Inflammatory macrophage (primary cell): Measurements from ENCODE around the gene XYLT1.

Experiments
- DNase-seq, 2 donors: peaks; one replicate each; pipeline ENCODE4 v3.0.0-alpha.2; 2020 to 2022

The XYLT1 gene

GRCh38 chr16:17396762-17397498, 73.8 kb downstream of the XYLT1 start:
- DNase-seq, result no peak

- DNase-seq, result no peak
Measured at GRCh38 chr16:17395849-17396480, 74.8 kb downstream of the XYLT1 start.

GRCh38 chr16:17392857-17393692, 77.7 kb downstream of the XYLT1 start:
- DNase-seq, result no peak

- no peak for DNase-seq
Measured at GRCh38 chr16:17392127-17392856, 78.5 kb downstream of the XYLT1 start.

GRCh38 chr16:17391715-17392114, 79.0 kb downstream of the XYLT1 start:
- DNase-seq, result no peak

GRCh38 chr16:17389384-17389783, 81.4 kb downstream of the XYLT1 start:
- DNase-seq, result no peak

GRCh38 chr16:17387256-17387655, 83.5 kb downstream of the XYLT1 start:
- no peak for DNase-seq

- DNase-seq, result no peak
Measured at GRCh38 chr16:17386229-17386628, 84.5 kb downstream of the XYLT1 start.

GRCh38 chr16:17384471-17384870, 86.3 kb downstream of the XYLT1 start:
- DNase-seq, result no peak

GRCh38 chr16:17382949-17383863, 87.6 kb downstream of the XYLT1 start:
- no peak for DNase-seq

- no peak for DNase-seq
Measured at GRCh38 chr16:17382514-17382913, 88.2 kb downstream of the XYLT1 start.

- no peak for DNase-seq
Measured at GRCh38 chr16:17381784-17382183, 89.0 kb downstream of the XYLT1 start.

- peak; percentile 76 to 89 for DNase-seq
Measured at GRCh38 chr16:17380613-17381012, 90.1 kb downstream of the XYLT1 start.

GRCh38 chr16:17379121-17379571, 91.6 kb downstream of the XYLT1 start:
- peak; percentile 32 to 50 for DNase-seq

- peak; percentile 65 to 66 for DNase-seq
Measured at GRCh38 chr16:17377360-17378324, 93.1 kb downstream of the XYLT1 start.

GRCh38 chr16:17375461-17376304, 95.1 kb downstream of the XYLT1 start:
- DNase-seq, result peak; percentile 22 to 36

- no peak for DNase-seq
Measured at GRCh38 chr16:17374668-17375255, 96.0 kb downstream of the XYLT1 start.

- DNase-seq, result no peak
Measured at GRCh38 chr16:17373533-17373932, 97.2 kb downstream of the XYLT1 start.

GRCh38 chr16:17372386-17372785, 98.4 kb downstream of the XYLT1 start:
- no peak for DNase-seq
